ENCODE data around the gene DYNC1LI2.

DYNC1LI2 gene

DNA sequence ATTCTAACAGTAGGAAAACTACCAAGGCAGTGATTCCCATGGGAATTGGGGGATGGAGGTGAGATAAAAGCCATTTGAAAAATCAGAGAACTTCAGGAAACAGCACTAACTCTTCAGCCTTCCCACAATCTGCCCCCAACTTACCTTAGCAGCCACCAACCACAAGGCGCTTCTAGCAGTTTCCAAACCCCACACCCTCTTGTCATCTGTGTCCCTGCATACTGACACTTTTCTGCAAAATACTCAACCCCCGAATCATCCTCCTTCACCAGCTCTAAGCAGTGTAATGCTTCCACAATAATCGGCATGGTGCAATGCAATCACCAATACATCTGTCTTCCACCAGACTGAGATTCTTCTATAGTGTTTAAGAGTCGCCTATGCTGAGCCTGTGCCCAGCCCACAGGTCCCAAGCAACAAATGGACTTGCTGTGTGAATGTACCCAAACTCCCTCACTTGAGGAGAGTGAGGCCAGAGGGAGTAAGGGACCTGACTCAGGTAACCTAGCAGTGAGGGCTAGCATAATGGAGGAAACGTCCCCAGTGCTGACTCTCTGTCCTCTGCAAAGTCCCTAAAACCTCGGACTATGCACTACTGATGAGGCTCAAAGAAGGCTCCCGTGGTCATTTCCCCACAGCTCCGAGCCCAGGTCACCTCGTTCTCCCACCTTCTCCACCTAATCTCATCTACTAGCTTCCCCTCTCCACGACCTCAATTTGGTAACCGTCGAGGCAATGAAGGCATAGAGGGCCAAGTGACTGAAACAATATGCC is 943 bp downstream of the DYNC1LI2 start:
- Histone ChIP-seq H3K9me3 (replicated peaks in 1 of 2; ENCODE audit: control insufficient read depth in 2 of 2, insufficient read depth in 1 of 2, low read depth in 1 of 2, low read length in 2 of 2) (no peaks in the 10 kb centered on the region), H3K27ac (replicated peaks; ENCODE audit: low read length) (no peak overlapping the region), H3K9ac (ENCODE audit: low read depth, low read length, poor library complexity) (peak overlapping the region; percentile 94), H2AFZ (ENCODE audit: low read length) (peak overlapping the region; percentile 96), H3K4ac (ENCODE audit: low read length) (no peak overlapping the region), H2BK5ac (ENCODE audit: low read length) (peak overlapping the region; percentile 83), H2BK12ac (ENCODE audit: low read length) (no peak overlapping the region), H2BK15ac (ENCODE audit: low read length) (no peak overlapping the region), H2AK5ac (ENCODE audit: low read depth, low read length) (peak overlapping the region; percentile 79), H3K4me2 (ENCODE audit: insufficient read depth, low read length, poor library complexity, severe bottlenecking) (peak overlapping the region; percentile 77), H2BK120ac (ENCODE audit: low read depth, low read length) (no peak overlapping the region), H3K14ac (ENCODE audit: low read length) (peak overlapping the region; percentile 56), H3K23ac (ENCODE audit: low read depth, low read length, poor library complexity) (peak overlapping the region; percentile 61), H3K4me1 (ENCODE audit: control insufficient read depth in 2 of 2, insufficient read depth in 1 of 2, low read depth in 1 of 2, low read length in 2 of 2) (peaks cover 4 to 9% of the 10 kb centered on the region in 2 donors), H3K18ac (ENCODE audit: low read length) (peak overlapping the region; percentile 97), H3K4me3 (ENCODE audit: low read length in 2 of 2) (peak overlapping the region; percentile 98 to 99), H4K8ac (ENCODE audit: low read depth, low read length) (no peak overlapping the region), H3K79me1 (ENCODE audit: low read depth, low read length) (peaks cover 7% of the 10 kb centered on the region), H3K27me3 (ENCODE audit: control insufficient read depth in 3 of 3, insufficient read depth in 3 of 3, low read depth in 1 of 3, low read length in 3 of 3) (peaks cover 0 to 21% (median 3%) of the 10 kb centered on the region in 3 experiments), H3K36me3 (replicated peaks in 1 of 2; ENCODE audit: control insufficient read depth in 2 of 2, insufficient read depth in 2 of 2, low read length in 2 of 2) (peaks cover 20 to 51% of the 10 kb centered on the region in 2 donors), H4K91ac (ENCODE audit: low read depth, low read length, poor library complexity) (no peak overlapping the region)
- no peak for DNase-seq (ENCODE audit: low spot score)
- WGBS, 2 donors (ENCODE audit: extremely low coverage in 2 of 2, insufficient read length in 2 of 2, insufficient replicate concordance in 1 of 2): no CpG with 5 or more reads among the region's 12 CpGs

DNA sequence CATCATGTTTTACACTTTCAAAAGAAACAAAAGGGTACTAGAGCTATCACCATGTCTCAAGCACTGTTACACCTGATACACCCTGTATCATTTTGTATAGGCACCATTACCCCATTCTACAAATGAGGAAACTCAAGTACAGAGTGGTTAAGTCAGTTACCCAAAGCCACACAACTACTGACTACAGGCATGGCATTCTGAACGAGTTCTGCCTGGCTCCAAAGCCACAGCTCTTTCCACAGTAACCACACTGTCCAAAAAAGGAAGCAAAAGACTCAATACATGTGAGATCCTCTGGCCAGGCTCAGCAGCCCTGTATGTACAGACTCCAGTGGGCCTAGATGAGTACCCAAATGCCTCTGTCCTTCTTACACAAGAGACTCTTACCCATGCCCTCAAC is 4.7 kb downstream of the DYNC1LI2 start:
- Histone ChIP-seq H2BK15ac (ENCODE audit: low read length) (no peak overlapping the region), H2BK12ac (ENCODE audit: low read length) (no peak overlapping the region), H3K18ac (ENCODE audit: low read length) (no peak overlapping the region), H3K9me3 (replicated peaks in 1 of 2; ENCODE audit: control insufficient read depth in 2 of 2, insufficient read depth in 1 of 2, low read depth in 1 of 2, low read length in 2 of 2) (no peaks in the 10 kb centered on the region), H3K36me3 (replicated peaks in 1 of 2; ENCODE audit: control insufficient read depth in 2 of 2, insufficient read depth in 2 of 2, low read length in 2 of 2) (peaks cover 36 to 88% of the 10 kb centered on the region in 2 donors), H2AK5ac (ENCODE audit: low read depth, low read length) (no peak overlapping the region), H3K79me1 (ENCODE audit: low read depth, low read length) (peaks cover 7% of the 10 kb centered on the region), H4K8ac (ENCODE audit: low read depth, low read length) (no peak overlapping the region), H3K4me2 (ENCODE audit: insufficient read depth, low read length, poor library complexity, severe bottlenecking) (no peak overlapping the region), H3K23ac (ENCODE audit: low read depth, low read length, poor library complexity) (no peak overlapping the region), H4K91ac (ENCODE audit: low read depth, low read length, poor library complexity) (no peak overlapping the region), H3K27ac (replicated peaks; ENCODE audit: low read length) (no peak overlapping the region), H3K9ac (ENCODE audit: low read depth, low read length, poor library complexity) (no peak overlapping the region), H3K27me3 (ENCODE audit: control insufficient read depth in 3 of 3, insufficient read depth in 3 of 3, low read depth in 1 of 3, low read length in 3 of 3) (no peaks in the 10 kb centered on the region), H3K4me3 (ENCODE audit: low read length in 2 of 2) (no peak overlapping the region), H2BK5ac (ENCODE audit: low read length) (no peak overlapping the region), H2AFZ (ENCODE audit: low read length) (no peak overlapping the region), H3K4ac (ENCODE audit: low read length) (no peak overlapping the region), H3K14ac (ENCODE audit: low read length) (no peak overlapping the region), H2BK120ac (ENCODE audit: low read depth, low read length) (no peak overlapping the region), H3K4me1 (ENCODE audit: control insufficient read depth in 2 of 2, insufficient read depth in 1 of 2, low read depth in 1 of 2, low read length in 2 of 2) (peaks cover 4 to 16% of the 10 kb centered on the region in 2 donors)
- WGBS, 2 donors (ENCODE audit: extremely low coverage in 2 of 2, insufficient read length in 2 of 2, insufficient replicate concordance in 1 of 2): no CpG with 5 or more reads among the region's 1 CpG
- DNase-seq (ENCODE audit: low spot score): no peak

DNA sequence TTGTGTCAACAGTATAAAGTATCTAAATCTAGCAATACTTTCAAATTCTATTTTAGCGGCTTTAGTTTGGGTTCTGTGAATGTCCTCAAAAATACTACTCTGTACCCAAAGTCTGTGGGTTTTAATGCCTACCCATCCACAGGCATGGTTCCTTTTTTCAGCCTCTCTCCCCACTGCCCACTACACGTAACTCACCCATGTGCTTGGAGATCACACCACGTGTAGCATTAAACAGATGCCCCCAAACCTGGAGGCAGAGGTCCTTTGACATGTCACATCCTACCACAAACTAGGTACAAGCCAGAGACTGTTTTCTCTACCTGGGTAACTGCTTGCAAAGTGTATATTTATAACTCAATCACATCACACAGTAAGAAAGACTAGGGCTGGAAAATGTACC is 5.4 kb downstream of the DYNC1LI2 start:
- Histone ChIP-seq H3K18ac (ENCODE audit: low read length) (no peak overlapping the region), H2BK12ac (ENCODE audit: low read length) (no peak overlapping the region), H2AFZ (ENCODE audit: low read length) (no peak overlapping the region), H3K4ac (ENCODE audit: low read length) (no peak overlapping the region), H3K27me3 (ENCODE audit: control insufficient read depth in 3 of 3, insufficient read depth in 3 of 3, low read depth in 1 of 3, low read length in 3 of 3) (no peaks in the 10 kb centered on the region), H2AK5ac (ENCODE audit: low read depth, low read length) (no peak overlapping the region), H3K4me2 (ENCODE audit: insufficient read depth, low read length, poor library complexity, severe bottlenecking) (no peak overlapping the region), H3K79me1 (ENCODE audit: low read depth, low read length) (peaks cover 7% of the 10 kb centered on the region), H2BK15ac (ENCODE audit: low read length) (no peak overlapping the region), H3K23ac (ENCODE audit: low read depth, low read length, poor library complexity) (no peak overlapping the region), H3K14ac (ENCODE audit: low read length) (no peak overlapping the region), H3K9ac (ENCODE audit: low read depth, low read length, poor library complexity) (no peak overlapping the region), H3K9me3 (replicated peaks in 1 of 2; ENCODE audit: control insufficient read depth in 2 of 2, insufficient read depth in 1 of 2, low read depth in 1 of 2, low read length in 2 of 2) (no peaks in the 10 kb centered on the region), H2BK120ac (ENCODE audit: low read depth, low read length) (no peak overlapping the region), H2BK5ac (ENCODE audit: low read length) (no peak overlapping the region), H3K4me3 (ENCODE audit: low read length in 2 of 2) (no peak overlapping the region), H3K36me3 (replicated peaks in 1 of 2; ENCODE audit: control insufficient read depth in 2 of 2, insufficient read depth in 2 of 2, low read length in 2 of 2) (peaks cover 41 to 94% of the 10 kb centered on the region in 2 donors), H3K4me1 (ENCODE audit: control insufficient read depth in 2 of 2, insufficient read depth in 1 of 2, low read depth in 1 of 2, low read length in 2 of 2) (peaks cover 4 to 20% of the 10 kb centered on the region in 2 donors), H3K27ac (replicated peaks; ENCODE audit: low read length) (no peak overlapping the region), H4K91ac (ENCODE audit: low read depth, low read length, poor library complexity) (no peak overlapping the region), H4K8ac (ENCODE audit: low read depth, low read length) (no peak overlapping the region)
- DNase-seq (ENCODE audit: low spot score): no peak
- no CpG with 5 or more reads among the region's 3 CpGs for WGBS, 2 donors (ENCODE audit: extremely low coverage in 2 of 2, insufficient read length in 2 of 2, insufficient replicate concordance in 1 of 2)

GRCh38 chr16:66741950-66742808 is 9.2 kb downstream of the DYNC1LI2 start:
- Histone ChIP-seq H3K9ac (ENCODE audit: low read depth, low read length, poor library complexity) (no peak overlapping the region), H3K4me2 (ENCODE audit: insufficient read depth, low read length, poor library complexity, severe bottlenecking) (no peak overlapping the region), H3K27ac (replicated peaks; ENCODE audit: low read length) (no peak overlapping the region), H3K14ac (ENCODE audit: low read length) (no peak overlapping the region), H3K4ac (ENCODE audit: low read length) (no peak overlapping the region), H2BK12ac (ENCODE audit: low read length) (no peak overlapping the region), H4K91ac (ENCODE audit: low read depth, low read length, poor library complexity) (no peak overlapping the region), H2AK5ac (ENCODE audit: low read depth, low read length) (no peak overlapping the region), H3K4me3 (ENCODE audit: low read length in 2 of 2) (no peak overlapping the region), H3K79me1 (ENCODE audit: low read depth, low read length) (peaks cover 4% of the 10 kb centered on the region), H3K4me1 (ENCODE audit: control insufficient read depth in 2 of 2, insufficient read depth in 1 of 2, low read depth in 1 of 2, low read length in 2 of 2) (peaks cover 0 to 12% of the 10 kb centered on the region in 2 donors), H2BK15ac (ENCODE audit: low read length) (no peak overlapping the region), H3K18ac (ENCODE audit: low read length) (no peak overlapping the region), H3K9me3 (replicated peaks in 1 of 2; ENCODE audit: control insufficient read depth in 2 of 2, insufficient read depth in 1 of 2, low read depth in 1 of 2, low read length in 2 of 2) (no peaks in the 10 kb centered on the region), H2AFZ (ENCODE audit: low read length) (no peak overlapping the region), H3K27me3 (ENCODE audit: control insufficient read depth in 3 of 3, insufficient read depth in 3 of 3, low read depth in 1 of 3, low read length in 3 of 3) (no peaks in the 10 kb centered on the region), H3K36me3 (replicated peaks in 1 of 2; ENCODE audit: control insufficient read depth in 2 of 2, insufficient read depth in 2 of 2, low read length in 2 of 2) (peaks cover 49 to 97% of the 10 kb centered on the region in 2 donors), H3K23ac (ENCODE audit: low read depth, low read length, poor library complexity) (no peak overlapping the region), H2BK120ac (ENCODE audit: low read depth, low read length) (no peak overlapping the region), H2BK5ac (ENCODE audit: low read length) (no peak overlapping the region), H4K8ac (ENCODE audit: low read depth, low read length) (no peak overlapping the region)
- WGBS, 2 donors (ENCODE audit: extremely low coverage in 2 of 2, insufficient read length in 2 of 2, insufficient replicate concordance in 1 of 2): no CpG with 5 or more reads among the region's 10 CpGs
- DNase-seq (ENCODE audit: low spot score): no peak
